DMS 273 (cell line): ENCODE measurements around the gene NDUFAF7.
A peak's percentile ranks its signal among the peaks of the same experiment; 100 is the strongest.
"Not testable (repeated sequence)": the region's sequence is repeated elsewhere in the genome, so short reads cannot be mapped to it uniquely, and the experiment has no call there.

Experiments used
- DNase-seq: peaks from one replicate; lab custom pipeline; 2025; ENCODE audit not compliant: unreplicated experiment; lab: John Stamatoyannopoulos, UW

The NDUFAF7 gene

DNA sequence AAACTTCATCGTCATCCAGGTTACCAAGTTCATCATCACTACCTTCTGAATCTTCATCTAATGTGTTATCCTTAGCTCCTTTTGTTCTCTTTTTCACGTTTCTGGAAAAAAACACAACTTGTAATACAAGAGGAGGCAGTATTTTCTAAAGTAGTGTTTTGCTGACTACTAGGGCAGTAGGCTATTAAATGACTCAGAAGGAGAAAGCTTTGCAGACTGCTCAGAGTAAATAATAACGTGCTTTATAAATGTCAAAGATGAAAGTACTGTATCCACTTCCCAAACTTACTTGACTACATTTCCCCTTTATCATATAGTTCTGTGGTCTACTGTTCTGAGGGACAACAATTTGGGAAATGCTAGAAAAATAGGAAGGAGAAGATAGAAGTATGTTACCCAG is 19.5 kb upstream of the NDUFAF7 start:
- no peak for DNase-seq

DNA sequence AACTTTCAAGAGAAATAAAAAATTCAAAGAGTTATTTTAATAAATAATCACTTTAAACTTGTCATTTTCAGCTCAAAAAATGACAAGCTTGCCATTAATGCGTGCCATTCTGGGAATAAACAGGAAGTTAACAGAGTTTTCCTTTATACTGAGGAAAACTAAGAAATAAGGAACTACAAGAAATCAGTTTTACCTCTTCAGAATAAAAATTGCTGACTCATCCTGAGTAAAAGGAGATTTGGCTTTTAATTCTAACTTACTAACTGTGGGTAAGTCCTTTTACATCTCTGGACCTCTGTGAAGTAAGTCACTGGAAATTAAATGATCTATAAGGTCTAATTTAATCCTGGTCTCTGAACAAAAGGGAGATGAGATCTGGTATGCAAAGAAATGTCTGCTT is 16.2 kb upstream of the NDUFAF7 start:
- no peak for DNase-seq

DNA sequence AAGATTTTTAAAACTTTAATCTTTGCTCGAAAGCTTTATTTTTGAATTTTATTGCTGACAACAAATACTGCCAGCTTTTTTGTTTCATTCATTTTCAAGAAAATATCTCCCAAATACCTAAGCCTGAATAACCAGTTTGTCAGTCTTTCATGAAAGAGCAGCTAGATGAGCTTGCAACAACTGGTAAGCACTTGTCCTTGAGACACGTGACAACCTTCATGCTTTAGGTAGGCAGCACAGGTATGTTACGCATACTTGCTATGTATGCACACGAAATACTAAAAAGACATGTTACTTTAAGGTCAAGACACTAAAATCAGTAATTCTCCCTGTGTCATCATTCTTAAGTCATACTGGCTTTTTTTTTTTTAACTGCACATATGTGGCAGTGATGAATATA is 12.4 kb upstream of the NDUFAF7 start:
- no peak for DNase-seq

DNA sequence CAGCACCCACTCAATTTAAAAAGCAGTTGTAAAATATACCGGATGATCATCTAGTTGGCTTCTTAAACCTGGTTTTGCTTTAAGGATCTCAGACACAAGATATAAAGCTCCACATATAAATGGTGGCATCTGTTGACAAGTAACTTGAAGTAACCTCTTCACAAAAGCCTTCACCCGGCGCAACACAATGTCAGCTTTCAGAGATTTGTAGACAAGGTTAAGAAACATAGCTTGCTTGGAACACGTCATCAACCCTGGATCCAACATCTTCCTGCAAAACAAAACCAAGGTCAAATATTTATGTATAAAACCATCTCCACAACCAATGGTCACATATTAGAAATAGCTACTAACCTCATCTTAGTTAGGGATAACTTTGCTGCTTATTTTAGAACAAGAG is 8.3 kb upstream of the NDUFAF7 start:
- DNase-seq, result no peak

DNA sequence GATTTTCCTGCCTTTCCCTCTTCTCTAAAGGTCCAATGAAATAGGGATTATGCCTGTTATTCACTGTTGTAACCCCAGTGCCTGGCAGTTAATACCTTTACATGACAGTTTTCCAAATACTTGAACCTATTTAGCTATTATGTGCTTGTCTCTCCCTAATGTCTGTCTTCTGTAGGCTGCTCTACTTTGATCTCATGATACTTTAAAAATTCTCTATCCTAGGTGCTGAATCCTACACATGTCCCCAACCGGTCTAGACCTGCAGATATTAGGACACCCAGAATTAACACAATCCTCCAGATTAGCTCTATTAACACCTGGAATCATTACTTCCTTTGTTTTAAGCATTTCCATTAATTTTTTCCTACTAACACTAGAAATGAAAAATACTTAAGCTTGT is 7.4 kb upstream of the NDUFAF7 start:
- no peak for DNase-seq

DNA sequence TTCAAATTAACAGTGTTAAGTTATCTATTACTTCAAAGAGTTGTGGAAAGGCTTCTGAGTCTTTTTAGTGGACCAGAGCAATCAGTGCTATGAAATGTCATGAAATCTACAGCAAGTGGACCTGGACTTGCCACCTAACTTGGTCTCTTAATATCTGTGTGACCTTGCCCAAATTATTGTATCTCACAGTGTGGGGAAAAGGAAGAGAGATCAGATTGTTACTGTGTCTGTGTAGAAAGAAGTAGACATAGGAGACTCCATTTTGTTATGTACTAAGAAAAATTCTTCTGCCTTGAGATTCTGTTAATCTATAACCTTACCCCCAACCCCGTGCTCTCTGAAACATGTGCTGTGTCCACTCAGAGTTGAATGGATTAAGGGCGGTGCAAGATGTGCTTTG is 6.3 kb upstream of the NDUFAF7 start:
- not testable (repeated sequence) for DNase-seq

DNA sequence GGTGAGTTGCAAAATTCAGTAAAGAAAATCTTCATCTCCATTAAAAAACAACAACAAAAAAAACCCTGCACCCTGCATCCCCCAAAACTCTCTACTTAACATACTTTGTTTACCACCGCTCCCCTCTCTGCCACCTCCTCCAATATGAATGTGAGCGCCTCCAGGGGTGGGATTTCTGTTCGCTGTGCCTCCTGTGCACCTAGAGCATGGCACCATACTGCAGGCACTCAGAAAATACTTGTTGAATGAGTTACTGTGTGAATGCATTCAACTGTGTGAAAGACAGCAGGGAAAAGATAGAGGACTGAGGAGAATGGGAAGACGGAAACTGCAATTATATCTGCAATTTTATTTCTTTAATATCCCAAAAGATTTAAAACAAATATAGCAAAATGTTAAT is 4.6 kb upstream of the NDUFAF7 start:
- no peak for DNase-seq

DNA sequence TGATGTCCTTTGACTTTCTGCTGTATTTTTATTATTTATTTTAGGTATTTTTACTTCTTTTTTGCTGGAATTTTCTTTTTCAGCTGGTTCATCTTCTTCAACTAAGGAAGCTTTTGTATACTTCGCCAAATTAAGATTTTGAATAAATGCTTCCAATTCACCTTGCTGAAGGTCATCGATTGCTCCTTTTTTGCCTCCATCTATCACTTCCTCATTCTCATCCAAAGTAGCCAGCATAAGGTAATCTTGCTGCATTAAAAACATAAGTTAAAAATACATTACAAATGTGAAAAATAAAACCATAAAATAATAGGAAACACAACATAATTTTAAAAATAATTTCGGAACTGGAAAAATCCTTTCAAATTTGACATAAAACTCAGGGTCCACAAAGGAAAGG is 2.7 kb upstream of the NDUFAF7 start:
- DNase-seq, result no peak

DNA sequence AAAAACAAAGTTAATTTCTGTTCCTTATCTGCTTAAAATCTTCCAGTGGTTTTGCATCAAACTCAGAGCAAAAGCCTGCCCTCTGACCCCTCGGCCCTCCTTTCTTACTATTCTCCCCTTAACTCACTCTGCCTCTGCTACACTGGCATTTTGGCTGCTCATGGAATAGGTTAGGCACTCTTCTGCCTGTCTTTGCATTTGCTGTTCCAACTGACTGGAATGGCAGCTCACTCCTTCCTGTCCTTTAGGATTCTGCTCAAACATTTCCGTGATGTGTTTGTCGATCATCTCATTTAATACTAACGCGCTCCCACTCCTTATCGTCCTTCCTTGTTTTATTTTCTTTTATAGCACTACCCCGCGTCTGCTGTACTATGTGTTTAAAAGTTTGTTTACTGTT is 877 bp upstream of the NDUFAF7 start:
- peak; percentile 40 for DNase-seq

DNA sequence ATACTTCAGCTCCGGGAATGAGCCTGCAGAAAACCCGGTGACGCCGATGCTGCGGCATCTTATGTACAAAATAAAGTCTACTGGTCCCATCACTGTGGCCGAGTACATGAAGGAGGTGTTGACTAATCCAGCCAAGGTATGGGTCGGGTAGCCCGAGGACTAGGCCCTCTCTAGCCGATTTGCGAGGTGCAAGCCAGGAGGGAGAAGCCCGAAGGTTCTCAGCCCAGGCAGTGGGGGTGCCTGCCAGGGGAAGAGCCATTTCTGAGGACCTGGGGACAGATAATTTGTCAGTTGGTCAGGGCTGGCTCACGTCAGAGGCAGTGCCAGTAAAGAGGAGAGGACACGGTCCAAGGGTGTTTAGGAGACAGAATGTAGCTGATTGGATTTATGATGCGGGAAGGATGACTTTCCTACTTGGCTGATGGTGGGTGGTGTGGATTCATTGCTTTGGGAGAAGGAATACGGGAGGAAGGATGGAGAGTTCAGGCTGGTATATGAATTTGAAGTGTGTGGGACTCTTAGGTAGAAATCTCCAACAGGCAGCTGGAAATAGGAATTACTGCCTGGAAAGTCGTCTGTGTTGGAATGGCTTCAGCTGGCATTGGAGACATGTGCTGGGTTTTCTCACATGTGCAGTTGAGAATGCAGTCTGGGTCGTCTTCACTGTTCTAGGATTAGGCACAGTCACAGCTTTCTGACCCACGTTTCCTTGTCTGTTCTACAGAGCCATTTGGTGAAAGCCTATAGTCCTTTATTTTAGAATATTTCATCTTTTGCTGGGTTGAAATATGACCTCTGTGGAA is 874 bp downstream of the NDUFAF7 start:
- peak; percentile 55 for DNase-seq

DNA sequence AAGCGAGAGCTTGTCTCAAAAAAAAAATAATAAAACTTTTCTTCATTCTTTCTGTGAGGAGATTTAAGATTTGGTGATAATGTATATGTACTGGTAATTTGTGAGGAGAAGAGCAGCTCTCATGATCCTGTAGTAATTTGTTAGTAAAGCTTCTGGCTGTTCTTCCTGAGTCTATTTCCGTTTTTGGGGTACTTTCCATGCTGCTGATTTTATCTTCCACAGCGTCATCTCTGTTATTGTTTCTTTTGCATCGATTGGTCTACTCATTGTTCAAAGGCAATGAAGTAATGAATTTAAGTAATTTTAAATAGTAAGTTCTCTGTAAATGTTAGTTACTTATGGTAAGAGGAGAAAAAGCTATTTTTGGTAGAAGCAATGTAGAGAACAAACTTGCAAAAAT is 12.0 kb downstream of the NDUFAF7 start:
- no peak for DNase-seq

DNA sequence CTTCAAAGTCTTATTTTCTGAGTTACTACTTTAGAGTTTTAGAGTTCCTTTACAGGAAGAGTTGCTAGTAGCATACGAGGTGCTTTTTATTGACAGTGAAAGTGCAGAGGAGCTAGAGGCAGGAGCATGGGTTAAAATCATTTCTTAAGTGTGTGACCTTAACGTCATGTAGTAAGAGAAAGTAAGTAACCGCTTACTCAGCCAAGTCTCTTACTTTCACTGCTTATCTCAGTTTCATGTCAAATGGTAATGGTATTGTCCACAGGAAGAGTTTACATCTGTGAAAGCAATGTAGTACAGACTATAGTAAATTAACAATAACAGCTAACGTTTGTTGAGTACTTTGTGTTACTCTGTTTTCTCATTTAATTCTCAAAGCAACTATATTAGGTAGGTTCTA is 12.6 kb downstream of the NDUFAF7 start:
- DNase-seq, result no peak

DNA sequence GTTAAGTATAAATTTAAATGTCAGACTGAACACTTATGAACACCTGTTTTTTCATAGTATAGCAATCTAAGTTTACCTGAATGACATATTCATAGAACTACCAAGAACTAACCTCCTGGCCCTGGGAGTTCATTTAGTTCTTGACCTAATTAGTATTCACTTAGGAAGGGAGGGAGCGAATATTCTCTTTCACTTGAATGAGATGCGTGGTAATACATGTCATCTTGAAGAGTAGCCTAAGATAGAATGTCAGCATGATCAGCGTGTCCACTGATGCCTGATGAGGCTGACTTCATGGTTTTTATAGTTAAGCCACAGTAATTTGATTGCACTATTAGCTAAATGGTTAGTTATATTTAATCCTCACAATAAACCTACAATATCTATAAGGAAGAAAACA is 13.3 kb downstream of the NDUFAF7 start:
- DNase-seq, result no peak

DNA sequence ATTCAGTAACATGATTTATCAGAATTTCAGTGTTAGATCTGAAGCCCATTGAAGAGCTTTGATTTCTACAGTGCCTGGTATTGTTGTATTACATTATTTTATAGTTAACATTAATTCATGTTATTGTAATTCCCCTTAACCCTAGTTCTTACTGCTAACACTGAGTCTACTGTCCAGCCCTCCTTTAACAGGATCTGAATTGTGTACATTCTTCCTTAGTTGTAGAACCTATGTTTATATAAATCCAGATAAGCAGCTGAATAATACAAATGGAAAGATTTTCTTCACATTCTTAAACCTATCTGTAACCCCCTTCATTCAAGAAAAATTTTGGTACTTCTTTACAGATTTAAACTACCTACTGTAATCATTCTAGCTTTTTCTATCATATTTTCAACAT is 14.7 kb downstream of the NDUFAF7 start:
- DNase-seq, result no peak

DNA sequence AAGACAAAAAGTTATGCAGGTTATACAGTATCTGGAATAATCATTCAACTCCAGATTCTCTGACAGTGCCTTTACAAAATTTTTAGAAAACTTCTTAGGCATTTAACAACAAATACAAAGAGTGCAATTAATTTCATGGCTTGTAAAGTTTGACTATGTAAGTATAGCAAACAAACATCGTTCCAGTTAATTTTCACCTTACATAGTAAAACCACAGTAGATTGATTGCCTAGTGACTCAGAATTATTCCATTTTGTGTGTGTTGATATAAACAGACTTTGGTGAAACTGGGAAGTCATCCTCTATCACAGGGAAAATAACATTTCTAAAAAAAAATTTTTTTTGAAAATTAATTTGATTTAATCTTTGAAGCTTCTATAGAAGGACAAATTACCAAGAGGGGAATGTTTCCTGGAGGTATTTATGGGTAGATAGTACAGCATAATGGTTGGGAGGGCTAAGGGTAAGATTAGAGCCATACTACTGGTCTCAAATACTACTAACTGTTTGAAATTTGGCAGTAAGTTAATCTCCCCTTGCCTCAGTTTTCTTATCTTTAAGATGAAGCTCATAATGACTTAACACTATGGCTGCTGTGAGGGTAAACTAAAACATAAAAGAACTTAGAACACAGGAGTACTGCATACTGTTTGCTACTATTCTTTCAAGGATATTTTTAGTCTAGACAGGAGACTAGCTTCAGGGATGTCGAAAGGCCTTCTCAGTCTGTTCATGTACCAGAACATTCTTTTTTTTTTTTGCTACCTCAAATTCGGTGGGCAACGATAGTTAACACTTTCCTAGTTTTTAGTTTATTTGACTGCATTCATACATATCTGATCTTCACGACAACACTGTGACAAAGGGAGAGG is 19.6 kb downstream of the NDUFAF7 start:
- no peak for DNase-seq

DNA sequence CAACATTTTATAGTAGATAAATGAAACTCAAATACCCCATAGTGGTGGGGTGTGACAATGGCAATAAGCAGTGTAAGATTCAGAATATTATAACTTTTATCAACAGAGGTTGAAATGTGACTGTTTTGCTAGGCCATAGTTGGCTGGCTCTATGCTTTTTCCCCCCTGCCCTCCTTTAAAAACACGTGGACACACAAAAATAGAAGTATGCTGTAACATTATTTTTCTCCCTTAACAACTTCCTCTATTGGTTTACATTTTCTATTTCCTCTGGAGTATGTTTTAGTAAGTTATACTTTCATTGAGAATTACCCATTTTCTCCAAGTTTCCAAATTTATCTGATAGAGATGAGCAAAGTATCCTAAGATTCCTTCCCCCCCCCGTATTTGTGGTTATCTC is 31.1 kb downstream of the NDUFAF7 start:
- DNase-seq, result no peak

DNA sequence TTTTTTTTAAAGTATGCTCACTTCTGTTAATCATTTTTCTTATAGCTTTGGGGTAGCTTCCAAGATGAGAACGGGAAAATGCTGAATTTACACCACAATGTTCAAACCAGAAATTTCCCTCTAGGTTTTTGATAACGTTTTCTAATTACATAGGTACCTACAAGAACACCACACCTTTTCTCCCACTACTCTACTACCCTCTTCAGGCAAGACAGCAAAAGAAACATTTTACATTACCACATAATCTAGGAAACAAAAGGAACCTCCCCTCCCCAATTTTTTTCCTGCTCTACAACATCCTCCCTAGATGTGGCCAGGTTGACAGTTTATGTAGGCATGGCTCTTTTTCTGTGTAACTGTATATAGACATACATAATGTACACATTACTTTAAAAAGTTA is 32.4 kb downstream of the NDUFAF7 start:
- DNase-seq, result no peak

DNA sequence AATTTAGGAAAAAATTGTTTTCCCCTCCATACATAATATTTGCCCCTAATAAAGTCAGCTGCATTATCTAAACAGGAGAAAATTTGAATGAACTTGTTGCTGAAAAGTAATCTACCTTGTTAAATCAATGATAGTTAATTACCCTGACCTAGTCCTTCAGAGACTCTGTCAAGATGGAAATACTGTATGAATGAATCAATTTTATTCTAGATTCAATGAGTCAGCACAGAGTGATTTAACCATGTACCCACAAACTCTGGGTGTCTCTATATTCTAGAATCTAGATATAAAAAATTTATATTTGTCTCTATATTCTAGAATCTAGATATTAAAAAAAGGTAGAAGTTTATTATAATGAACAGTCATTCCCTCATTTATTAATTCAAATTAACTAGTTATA is 36.2 kb downstream of the NDUFAF7 start:
- no peak for DNase-seq

DNA sequence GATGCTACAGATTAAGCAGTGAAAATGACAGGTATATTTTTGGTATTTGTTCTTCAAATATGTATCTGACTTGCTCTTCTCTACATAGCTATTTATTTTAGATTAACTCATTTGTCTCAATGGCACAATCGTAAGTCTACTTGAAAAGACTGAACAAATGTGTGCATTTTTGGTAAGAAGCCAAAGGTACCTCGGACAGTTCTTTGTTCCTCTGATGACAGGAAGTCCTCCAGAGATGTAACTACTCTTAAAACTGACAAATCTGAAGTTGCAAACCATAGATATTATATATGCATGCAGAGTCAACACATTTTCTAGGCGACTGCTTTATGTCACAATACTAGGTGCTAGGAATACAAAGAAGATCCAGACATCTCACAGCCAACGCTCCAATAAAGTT is 36.7 kb downstream of the NDUFAF7 start:
- DNase-seq, result no peak

DNA sequence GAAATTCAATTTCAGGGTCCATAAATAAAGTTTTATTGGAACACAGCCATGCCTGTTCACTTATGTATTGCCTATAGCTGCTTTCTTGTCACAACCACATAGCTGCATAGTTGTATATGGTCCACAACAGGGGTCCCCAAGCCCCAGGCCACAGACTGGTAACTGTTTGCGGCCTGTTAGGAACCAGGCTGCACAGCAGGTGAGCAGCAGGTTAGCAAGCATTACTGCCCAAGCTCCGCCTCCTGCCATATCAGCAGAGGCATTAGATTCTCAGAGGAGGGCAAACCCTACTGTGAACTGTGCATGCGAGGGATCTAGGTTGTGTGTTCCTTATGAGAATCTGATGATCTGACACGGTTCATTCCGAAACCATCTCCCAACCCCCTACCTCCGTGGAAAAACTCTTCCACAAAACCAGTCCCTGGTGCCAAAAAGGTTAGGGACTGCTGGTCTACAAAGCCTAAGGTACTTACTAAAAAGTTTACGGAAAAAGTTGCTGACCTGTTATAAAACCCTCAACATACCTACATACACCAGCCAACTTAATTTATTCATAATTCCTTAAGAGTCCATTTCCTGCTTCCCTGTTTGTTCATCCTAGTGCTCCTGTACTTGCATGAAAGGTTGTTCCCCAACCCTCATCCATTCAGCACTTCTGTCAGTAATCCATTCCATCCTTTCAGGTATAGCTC is 40.1 kb downstream of the NDUFAF7 start:
- no peak for DNase-seq

DNA sequence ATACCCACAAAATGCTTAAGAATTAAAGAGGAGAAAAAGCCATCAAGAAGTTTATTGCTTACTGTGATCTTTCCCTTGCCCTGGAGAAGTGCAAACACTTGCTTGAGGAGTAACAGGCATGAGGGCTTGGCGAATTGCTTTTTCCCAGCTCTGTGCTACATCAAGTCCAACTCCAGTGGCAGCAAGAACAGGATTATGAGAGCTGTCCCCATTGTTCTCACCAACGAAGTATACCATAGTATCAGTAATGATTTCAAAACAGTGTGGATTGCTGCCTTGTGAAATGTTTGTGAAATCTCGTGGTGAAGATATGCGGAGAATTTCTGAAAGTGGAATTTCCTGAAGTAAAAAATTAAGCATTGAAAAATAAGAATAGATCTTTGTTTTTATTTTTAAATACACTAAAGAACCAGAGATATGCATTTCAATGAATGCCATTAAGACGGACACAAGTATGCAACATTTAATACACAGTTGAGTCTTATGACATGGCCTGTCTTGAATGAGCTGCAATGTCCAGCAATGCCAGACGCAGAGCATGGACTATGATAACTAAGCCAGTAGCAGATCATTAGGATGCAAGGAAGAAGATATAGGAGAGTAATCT is 43.0 kb downstream of the NDUFAF7 start:
- DNase-seq, result no peak
